A673 (cell line): ENCODE data around the gene TPX2.

Experiments used
- CTCF ChIP-seq: fragments of 300-800, 200-600 bp; sonication (generic); conservative IDR thresholded peaks from 2 replicates; pipeline ENCODE4 v1.5.1; 2017; ENCODE audit warnings: low read depth, mild to moderate bottlenecking, antibody characterized with exemption, low read length, moderate library complexity, mixed read lengths
- EZH2 ChIP-seq: fragments of 200-600 bp; sonication (generic); IDR thresholded peaks from 2 replicates; pipeline ENCODE4 v1.6.1; 2017; ENCODE audit warnings: borderline replicate concordance, low read depth, mild to moderate bottlenecking, mixed read lengths, antibody characterized with exemption, low read length; ENCODE audit not compliant: poor library complexity, severe bottlenecking

DNA sequence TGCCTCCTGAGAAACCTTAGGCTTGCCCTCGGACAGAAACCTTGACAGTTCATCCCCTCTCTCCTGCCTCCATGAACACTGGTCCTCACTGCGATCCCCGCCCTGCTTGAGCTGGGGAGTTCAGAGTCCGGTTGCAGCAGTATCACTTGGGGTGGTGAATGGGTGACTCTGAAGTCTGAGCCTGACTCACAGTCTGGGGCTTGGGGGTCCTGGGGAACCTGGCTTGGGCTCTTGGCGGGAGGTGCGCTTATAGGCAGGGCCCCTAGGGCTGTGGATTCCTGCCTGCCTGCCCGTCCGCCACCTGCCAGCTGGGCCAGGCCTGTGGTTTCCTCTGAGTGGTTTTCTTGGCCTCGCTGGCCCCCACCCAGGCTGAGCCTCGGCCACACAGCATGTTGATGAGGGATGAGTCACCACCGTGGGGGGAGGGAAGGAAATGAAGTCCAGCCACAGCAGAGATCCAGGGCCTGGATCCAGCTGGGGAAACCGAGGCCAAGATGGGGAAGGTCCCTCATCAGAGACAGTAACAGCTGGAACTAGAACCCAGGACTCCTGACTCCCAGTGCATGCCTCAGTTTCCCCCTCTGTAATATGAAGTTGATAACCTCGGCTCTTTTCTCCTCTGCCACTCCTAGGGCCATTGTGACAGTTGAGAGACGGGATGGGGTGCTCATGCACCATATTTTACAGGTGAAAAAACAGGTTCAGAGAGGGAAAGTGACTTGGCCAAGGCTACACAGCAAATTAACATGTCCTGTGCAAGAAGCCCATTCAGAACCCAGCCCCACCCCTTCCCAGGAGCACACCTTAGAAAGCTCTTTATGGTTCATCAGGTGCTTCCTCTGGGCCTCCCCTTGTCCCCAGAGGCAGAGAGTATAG, 97.1 kb downstream of the TPX2 start:
- no peak for TF ChIP-seq CTCF
- TF ChIP-seq EZH2: no peak
